ENCODE measurements around the gene PCDHGC3. TPM values are rescaled to one million over a fixed set of nuclear protein-coding genes. Genes with fewer than 3 reads are reported as not detected.

The PCDHGC3 gene
- total and polyA plus RNA-seq, 9 of the 15 experiments (the other 6 are each of a cell fraction or from before 2014, with no cell fraction given): 0.07 TPM; not detected in 8

DNA sequence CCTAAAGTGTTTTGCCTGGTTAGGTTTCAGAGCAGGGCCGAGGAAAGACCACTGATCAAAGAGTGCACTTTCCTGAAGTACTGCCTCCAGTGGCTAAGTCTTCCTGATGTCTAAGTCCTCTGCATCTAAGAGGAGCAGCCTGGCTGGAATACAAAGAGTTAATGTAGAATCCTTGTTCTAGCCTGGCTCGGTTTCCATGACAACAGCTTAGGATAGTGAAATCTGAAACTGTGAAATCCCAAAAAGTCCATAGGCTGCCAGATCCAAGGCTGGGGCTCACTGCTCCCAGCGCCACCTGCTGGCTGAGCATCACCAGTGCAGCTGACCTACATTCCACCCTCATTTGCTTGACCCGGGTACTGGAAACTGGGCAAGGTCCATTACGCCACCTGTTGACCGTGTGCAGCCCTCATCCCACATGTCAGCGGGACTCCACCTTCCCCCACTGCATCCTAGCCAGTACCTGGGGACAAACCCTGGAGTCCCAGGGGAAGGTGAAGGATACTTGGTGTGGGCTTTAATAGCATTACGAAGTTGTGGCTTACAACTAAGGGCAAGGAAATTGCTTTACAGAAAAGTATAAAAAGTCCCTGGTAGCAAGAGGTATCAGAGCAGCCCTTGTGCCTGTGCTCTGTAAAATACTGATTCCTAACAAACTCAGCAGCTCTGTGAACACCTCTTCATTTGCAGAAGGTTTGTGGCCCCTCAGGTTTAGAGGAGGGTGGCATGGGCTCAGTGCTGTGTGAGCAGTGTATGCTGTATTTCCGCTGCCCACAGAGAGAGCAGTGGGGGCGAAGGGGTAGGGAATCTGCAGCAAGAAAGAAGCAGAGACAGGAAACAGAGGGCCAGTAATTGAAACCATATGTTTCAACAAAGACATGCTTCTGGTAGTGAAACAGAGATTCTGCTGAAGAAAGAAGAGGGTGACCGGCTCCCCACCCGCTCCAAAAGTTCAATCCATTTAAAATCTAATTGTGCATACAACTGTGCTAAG, 49.1 kb downstream of the PCDHGC3 start (continued):
- TF ChIP-seq, protein P1, sequence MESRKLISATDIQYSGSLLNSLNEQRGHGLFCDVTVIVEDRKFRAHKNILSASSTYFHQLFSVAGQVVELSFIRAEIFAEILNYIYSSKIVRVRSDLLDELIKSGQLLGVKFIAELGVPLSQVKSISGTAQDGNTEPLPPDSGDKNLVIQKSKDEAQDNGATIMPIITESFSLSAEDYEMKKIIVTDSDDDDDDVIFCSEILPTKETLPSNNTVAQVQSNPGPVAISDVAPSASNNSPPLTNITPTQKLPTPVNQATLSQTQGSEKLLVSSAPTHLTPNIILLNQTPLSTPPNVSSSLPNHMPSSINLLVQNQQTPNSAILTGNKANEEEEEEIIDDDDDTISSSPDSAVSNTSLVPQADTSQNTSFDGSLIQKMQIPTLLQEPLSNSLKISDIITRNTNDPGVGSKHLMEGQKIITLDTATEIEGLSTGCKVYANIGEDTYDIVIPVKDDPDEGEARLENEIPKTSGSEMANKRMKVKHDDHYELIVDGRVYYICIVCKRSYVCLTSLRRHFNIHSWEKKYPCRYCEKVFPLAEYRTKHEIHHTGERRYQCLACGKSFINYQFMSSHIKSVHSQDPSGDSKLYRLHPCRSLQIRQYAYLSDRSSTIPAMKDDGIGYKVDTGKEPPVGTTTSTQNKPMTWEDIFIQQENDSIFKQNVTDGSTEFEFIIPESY (CRISPR knock-in tag; IDR thresholded peaks at IDR 0.05): peak; percentile 53; the same call in 1 of the 2 replicates
- TF ChIP-seq ZNF431 (CRISPR knock-in tag; IDR thresholded peaks at IDR 0.05) (peak; percentile 53; the same call in 1 of the 2 replicates), OTX1 (CRISPR knock-in tag; IDR thresholded peaks at IDR 0.05) (no peak), PPARD (CRISPR knock-in tag; IDR thresholded peaks at IDR 0.05) (no peak), MTA2 (IDR thresholded peaks at IDR 0.05; ENCODE audit: low read depth) (no peak), ZNF589 (CRISPR knock-in tag; IDR thresholded peaks at IDR 0.05; ENCODE audit: low read depth) (no peak), ZKSCAN3 (CRISPR knock-in tag; IDR thresholded peaks at IDR 0.05) (no peak), NUFIP1 (IDR thresholded peaks at IDR 0.05; ENCODE audit: partially characterized antibody) (no peak), MXI1 (IDR thresholded peaks at IDR 0.05; ENCODE audit: low read depth, low read length) (0 out of 2 replicates have a peak, but pooled peaks have one; percentile 60), ZSCAN32 (CRISPR knock-in tag; IDR thresholded peaks at IDR 0.05) (no peak), PML (IDR thresholded peaks at IDR 0.05; ENCODE audit: low read length) (no peak), MEF2D (tag; conservative IDR thresholded peaks at IDR 0.05; ENCODE audit: low read depth) (no peak), MAFK (IDR thresholded peaks at IDR 0.05; ENCODE audit: low read length) (peak; percentile 28; the same call in 1 of the 2 replicates)
- TF ChIP-seq, protein P2, sequence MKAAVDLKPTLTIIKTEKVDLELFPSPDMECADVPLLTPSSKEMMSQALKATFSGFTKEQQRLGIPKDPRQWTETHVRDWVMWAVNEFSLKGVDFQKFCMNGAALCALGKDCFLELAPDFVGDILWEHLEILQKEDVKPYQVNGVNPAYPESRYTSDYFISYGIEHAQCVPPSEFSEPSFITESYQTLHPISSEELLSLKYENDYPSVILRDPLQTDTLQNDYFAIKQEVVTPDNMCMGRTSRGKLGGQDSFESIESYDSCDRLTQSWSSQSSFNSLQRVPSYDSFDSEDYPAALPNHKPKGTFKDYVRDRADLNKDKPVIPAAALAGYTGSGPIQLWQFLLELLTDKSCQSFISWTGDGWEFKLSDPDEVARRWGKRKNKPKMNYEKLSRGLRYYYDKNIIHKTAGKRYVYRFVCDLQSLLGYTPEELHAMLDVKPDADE (conservative IDR thresholded peaks at IDR 0.05; ENCODE audit: control insufficient read depth, low read depth, low read length): peak; percentile 38; the same call in 1 of the 2 replicates
- TF ChIP-seq, protein P3, sequence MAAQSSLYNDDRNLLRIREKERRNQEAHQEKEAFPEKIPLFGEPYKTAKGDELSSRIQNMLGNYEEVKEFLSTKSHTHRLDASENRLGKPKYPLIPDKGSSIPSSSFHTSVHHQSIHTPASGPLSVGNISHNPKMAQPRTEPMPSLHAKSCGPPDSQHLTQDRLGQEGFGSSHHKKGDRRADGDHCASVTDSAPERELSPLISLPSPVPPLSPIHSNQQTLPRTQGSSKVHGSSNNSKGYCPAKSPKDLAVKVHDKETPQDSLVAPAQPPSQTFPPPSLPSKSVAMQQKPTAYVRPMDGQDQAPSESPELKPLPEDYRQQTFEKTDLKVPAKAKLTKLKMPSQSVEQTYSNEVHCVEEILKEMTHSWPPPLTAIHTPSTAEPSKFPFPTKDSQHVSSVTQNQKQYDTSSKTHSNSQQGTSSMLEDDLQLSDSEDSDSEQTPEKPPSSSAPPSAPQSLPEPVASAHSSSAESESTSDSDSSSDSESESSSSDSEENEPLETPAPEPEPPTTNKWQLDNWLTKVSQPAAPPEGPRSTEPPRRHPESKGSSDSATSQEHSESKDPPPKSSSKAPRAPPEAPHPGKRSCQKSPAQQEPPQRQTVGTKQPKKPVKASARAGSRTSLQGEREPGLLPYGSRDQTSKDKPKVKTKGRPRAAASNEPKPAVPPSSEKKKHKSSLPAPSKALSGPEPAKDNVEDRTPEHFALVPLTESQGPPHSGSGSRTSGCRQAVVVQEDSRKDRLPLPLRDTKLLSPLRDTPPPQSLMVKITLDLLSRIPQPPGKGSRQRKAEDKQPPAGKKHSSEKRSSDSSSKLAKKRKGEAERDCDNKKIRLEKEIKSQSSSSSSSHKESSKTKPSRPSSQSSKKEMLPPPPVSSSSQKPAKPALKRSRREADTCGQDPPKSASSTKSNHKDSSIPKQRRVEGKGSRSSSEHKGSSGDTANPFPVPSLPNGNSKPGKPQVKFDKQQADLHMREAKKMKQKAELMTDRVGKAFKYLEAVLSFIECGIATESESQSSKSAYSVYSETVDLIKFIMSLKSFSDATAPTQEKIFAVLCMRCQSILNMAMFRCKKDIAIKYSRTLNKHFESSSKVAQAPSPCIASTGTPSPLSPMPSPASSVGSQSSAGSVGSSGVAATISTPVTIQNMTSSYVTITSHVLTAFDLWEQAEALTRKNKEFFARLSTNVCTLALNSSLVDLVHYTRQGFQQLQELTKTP (IDR thresholded peaks at IDR 0.05; ENCODE audit: low read depth in 1 of 2, partially characterized antibody in 2 of 2): no peak
- TF ChIP-seq, protein P4, sequence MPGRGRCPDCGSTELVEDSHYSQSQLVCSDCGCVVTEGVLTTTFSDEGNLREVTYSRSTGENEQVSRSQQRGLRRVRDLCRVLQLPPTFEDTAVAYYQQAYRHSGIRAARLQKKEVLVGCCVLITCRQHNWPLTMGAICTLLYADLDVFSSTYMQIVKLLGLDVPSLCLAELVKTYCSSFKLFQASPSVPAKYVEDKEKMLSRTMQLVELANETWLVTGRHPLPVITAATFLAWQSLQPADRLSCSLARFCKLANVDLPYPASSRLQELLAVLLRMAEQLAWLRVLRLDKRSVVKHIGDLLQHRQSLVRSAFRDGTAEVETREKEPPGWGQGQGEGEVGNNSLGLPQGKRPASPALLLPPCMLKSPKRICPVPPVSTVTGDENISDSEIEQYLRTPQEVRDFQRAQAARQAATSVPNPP (IDR thresholded peaks at IDR 0.05; ENCODE audit: borderline replicate concordance, insufficient read depth, insufficient read length): no peak
- TF ChIP-seq, protein P5, sequence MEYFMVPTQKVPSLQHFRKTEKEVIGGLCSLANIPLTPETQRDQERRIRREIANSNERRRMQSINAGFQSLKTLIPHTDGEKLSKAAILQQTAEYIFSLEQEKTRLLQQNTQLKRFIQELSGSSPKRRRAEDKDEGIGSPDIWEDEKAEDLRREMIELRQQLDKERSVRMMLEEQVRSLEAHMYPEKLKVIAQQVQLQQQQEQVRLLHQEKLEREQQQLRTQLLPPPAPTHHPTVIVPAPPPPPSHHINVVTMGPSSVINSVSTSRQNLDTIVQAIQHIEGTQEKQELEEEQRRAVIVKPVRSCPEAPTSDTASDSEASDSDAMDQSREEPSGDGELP (CRISPR knock-in tag; IDR thresholded peaks at IDR 0.05; ENCODE audit: borderline replicate concordance): peak; percentile 71; the same call in 1 of the 2 replicates
